Ascending aorta (tissue), 2 donors: Measurements from ENCODE around the gene AIG1. TPM values are rescaled to one million over a fixed set of nuclear protein-coding genes. Genes with fewer than 3 reads are reported as not detected.
"Not testable (repeated sequence)": the region's sequence is repeated elsewhere in the genome, so short reads cannot be mapped to it uniquely, and the experiment has no call there.

Experiments used
- DNase-seq, 2 donors: peaks; one replicate each; pipeline ENCODE4 v3.0.0-alpha.2; 2019; ENCODE audit warnings: low spot score in 2 of 2
- H3K27ac ChIP-seq, 2 donors: fragments of 200-600 bp; sonication (generic); one replicate each; pipeline ENCODE4 v1.5.1; 2016 to 2017; ENCODE audit warnings: mild to moderate bottlenecking in 1 of 2
- H3K27me3 ChIP-seq: fragments of 200-600 bp; sonication (generic); one replicate; pipeline ENCODE4 v1.5.1; 2017
- H3K36me3 ChIP-seq, 2 donors: fragments of 200-600 bp; sonication (generic); one replicate each; pipeline ENCODE4 v1.5.1; 2016
- H3K4me1 ChIP-seq, 2 donors: fragments of 200-600 bp; sonication (generic); one replicate each; pipeline ENCODE4 v1.5.1; 2016 to 2017; ENCODE audit warnings: mild to moderate bottlenecking in 1 of 2
- H3K4me3 ChIP-seq, 2 donors: fragments of 200-600 bp; sonication (generic); one replicate each; pipeline ENCODE4 v1.5.1; 2016 to 2017; ENCODE audit warnings: mild to moderate bottlenecking in 1 of 2
- H3K9me3 ChIP-seq, 2 donors: fragments of 200-600 bp; sonication (generic); one replicate each; pipeline ENCODE4 v1.5.1; 2016
- CTCF ChIP-seq, 3 experiments: fragments of 200-600 bp in 2 of 3; fragments of 450-650 bp in 1 of 3; sonication (generic) in 2 of 3; IDR thresholded peaks; one replicate each; pipeline ENCODE4 v1.5.1; 2016 to 2019; ENCODE audit warnings: antibody characterized with exemption in 3 of 3, mild to moderate bottlenecking in 1 of 3, moderate library complexity in 1 of 3
- intact Hi-C: fragments of 100-400 bp; cut with DNase I; formaldehyde crosslinking; loops from one replicate; pipeline ENCODE4 v1.15.1; 2023
- total RNA-seq: library from RNA; depleted of rRNA; stranded (reverse); fragments of >200 nt; gene quantifications from one replicate; pipeline ENCODE4 v1.1.0, GENCODE V29; 2016

AIG1 gene
- total RNA-seq, 1 donor from 2014 or later: 5.3 TPM

- DNase-seq: no peak
- Histone ChIP-seq H3K4me3 (no peak overlapping the region), H3K36me3 (peaks cover 0 to 4% of the 10 kb centered on the region in 2 donors), H3K27ac (peak overlapping the region; percentile 7 to 24), H3K9me3 (no peaks in the 10 kb centered on the region), H3K4me1 (peaks cover 3 to 14% of the 10 kb centered on the region in 2 donors), H3K27me3 (no peaks in the 10 kb centered on the region)
- intact Hi-C loops: loop anchor here (5.0 to 10.0 kb wide), 2 partner anchors 192 to 445 kb away; partner anchors contain the start of gene HIVEP2
- TF ChIP-seq CTCF (IDR thresholded peaks at IDR 0.05): no peak
Measured at GRCh38 chr6:143139239-143139784, 78.6 kb downstream of the AIG1 start.

GRCh38 chr6:143139884-143140283 lies 79.2 kb downstream of the AIG1 start:
- not testable (repeated sequence) for H3K36me3 ChIP-seq, H3K27me3 ChIP-seq, H3K4me3 ChIP-seq, DNase-seq, H3K27ac ChIP-seq, H3K9me3 ChIP-seq
- peaks cover 3 to 10% of the 10 kb centered on the region in 2 donors for H3K4me1 ChIP-seq
- intact Hi-C loops: loop anchor here (5.0 to 10.0 kb wide), 2 partner anchors 193 to 445 kb away; partner anchors contain the start of gene HIVEP2

GRCh38 chr6:143140767-143141166 lies 80.1 kb downstream of the AIG1 start:
- Histone ChIP-seq H3K36me3 (peaks cover 0 to 4% of the 10 kb centered on the region in 2 donors), H3K9me3 (no peaks in the 10 kb centered on the region), H3K4me1 (peaks cover under 1 to 10% of the 10 kb centered on the region in 2 donors), H3K4me3 (no peak overlapping the region), H3K27me3 (no peaks in the 10 kb centered on the region), H3K27ac (no peak overlapping the region)
- intact Hi-C loops: no loop called here
- no peak for DNase-seq
- TF ChIP-seq CTCF (IDR thresholded peaks at IDR 0.05): no peak

- Histone ChIP-seq H3K4me3 (no peak overlapping the region), H3K36me3 (peaks cover 0 to 4% of the 10 kb centered on the region in 2 donors), H3K9me3 (no peaks in the 10 kb centered on the region), H3K4me1 (peaks cover 0 to 9% of the 10 kb centered on the region in 2 donors), H3K27me3 (no peaks in the 10 kb centered on the region), H3K27ac (no peak overlapping the region)
- intact Hi-C loops: no loop called here
- no peak for DNase-seq
- TF ChIP-seq CTCF (IDR thresholded peaks at IDR 0.05): no peak
Measured at GRCh38 chr6:143141442-143141841, 80.8 kb downstream of the AIG1 start.

- no peak for DNase-seq
- Histone ChIP-seq H3K36me3 (no peaks in the 10 kb centered on the region), H3K4me1 (no peaks in the 10 kb centered on the region), H3K4me3 (no peak overlapping the region), H3K27me3 (no peaks in the 10 kb centered on the region), H3K9me3 (no peaks in the 10 kb centered on the region), H3K27ac (no peak overlapping the region)
- TF ChIP-seq CTCF (IDR thresholded peaks at IDR 0.05): no peak
- intact Hi-C loops: no loop called here
Measured at GRCh38 chr6:143146186-143146851, 85.6 kb downstream of the AIG1 start.

- Histone ChIP-seq H3K4me1 (no peaks in the 10 kb centered on the region), H3K27ac (no peak overlapping the region), H3K27me3 (no peaks in the 10 kb centered on the region), H3K36me3 (no peaks in the 10 kb centered on the region), H3K4me3 (no peak overlapping the region), H3K9me3 (no peaks in the 10 kb centered on the region)
- no peak for TF ChIP-seq CTCF (IDR thresholded peaks at IDR 0.05)
- intact Hi-C loops: no loop called here
- DNase-seq: no peak
Measured at GRCh38 chr6:143149771-143150170, 89.1 kb downstream of the AIG1 start.
